ENCODE measurements around the gene MAGI2.
"Not testable (repeated sequence)": the region's sequence is repeated elsewhere in the genome, so short reads cannot be mapped to it uniquely, and the experiment has no call there.

The MAGI2 gene

GRCh38 chr7:78002715-78003114 is 1450.8 kb downstream of the MAGI2 start:
- DNase-seq (ENCODE audit: low read depth, low spot score): no peak

- DNase-seq (ENCODE audit: low read depth, low spot score): no peak
Measured at GRCh38 chr7:78002021-78002420, 1451.4 kb downstream of the MAGI2 start.

- DNase-seq (ENCODE audit: low read depth, low spot score): not testable (repeated sequence)
Measured at GRCh38 chr7:77999168-77999567, 1454.3 kb downstream of the MAGI2 start.

- DNase-seq (ENCODE audit: low read depth, low spot score): no peak
Measured at GRCh38 chr7:77995717-77996116, 1457.8 kb downstream of the MAGI2 start.

GRCh38 chr7:77993838-77994237 is 1459.6 kb downstream of the MAGI2 start:
- no peak for DNase-seq (ENCODE audit: low read depth, low spot score)

GRCh38 chr7:77991656-77992055 is 1461.8 kb downstream of the MAGI2 start:
- DNase-seq (ENCODE audit: low read depth, low spot score): no peak

- no peak for DNase-seq (ENCODE audit: low read depth, low spot score)
Measured at GRCh38 chr7:77989981-77990566, 1463.4 kb downstream of the MAGI2 start.

GRCh38 chr7:77985974-77986339 is 1467.5 kb downstream of the MAGI2 start:
- DNase-seq (ENCODE audit: low read depth, low spot score): no peak

GRCh38 chr7:77985232-77985973 is 1468.1 kb downstream of the MAGI2 start:
- no peak for DNase-seq (ENCODE audit: low read depth, low spot score)

GRCh38 chr7:77983973-77984372 is 1469.5 kb downstream of the MAGI2 start:
- no peak for DNase-seq (ENCODE audit: low read depth, low spot score)

GRCh38 chr7:77982926-77983550 is 1470.4 kb downstream of the MAGI2 start:
- no peak for DNase-seq (ENCODE audit: low read depth, low spot score)

- no peak for DNase-seq (ENCODE audit: low read depth, low spot score)
Measured at GRCh38 chr7:77980087-77980713, 1473.3 kb downstream of the MAGI2 start.

GRCh38 chr7:77979219-77979618 is 1474.2 kb downstream of the MAGI2 start:
- no peak for DNase-seq (ENCODE audit: low read depth, low spot score)

- DNase-seq (ENCODE audit: low read depth, low spot score): no peak
Measured at GRCh38 chr7:77975672-77976480, 1477.6 kb downstream of the MAGI2 start.

- DNase-seq (ENCODE audit: low read depth, low spot score): no peak
Measured at GRCh38 chr7:77971726-77972125, 1481.7 kb downstream of the MAGI2 start.

GRCh38 chr7:77967429-77967828 is 1486.0 kb downstream of the MAGI2 start:
- no peak for DNase-seq (ENCODE audit: low read depth, low spot score)
